NCI-H748 (cell line): ENCODE data around the gene TOM1L2.

ENCODE experiments used
- DNase-seq: peaks from one replicate; lab custom pipeline; 2025; ENCODE audit not compliant: unreplicated experiment; lab: John Stamatoyannopoulos, UW

Gene TOM1L2

DNA sequence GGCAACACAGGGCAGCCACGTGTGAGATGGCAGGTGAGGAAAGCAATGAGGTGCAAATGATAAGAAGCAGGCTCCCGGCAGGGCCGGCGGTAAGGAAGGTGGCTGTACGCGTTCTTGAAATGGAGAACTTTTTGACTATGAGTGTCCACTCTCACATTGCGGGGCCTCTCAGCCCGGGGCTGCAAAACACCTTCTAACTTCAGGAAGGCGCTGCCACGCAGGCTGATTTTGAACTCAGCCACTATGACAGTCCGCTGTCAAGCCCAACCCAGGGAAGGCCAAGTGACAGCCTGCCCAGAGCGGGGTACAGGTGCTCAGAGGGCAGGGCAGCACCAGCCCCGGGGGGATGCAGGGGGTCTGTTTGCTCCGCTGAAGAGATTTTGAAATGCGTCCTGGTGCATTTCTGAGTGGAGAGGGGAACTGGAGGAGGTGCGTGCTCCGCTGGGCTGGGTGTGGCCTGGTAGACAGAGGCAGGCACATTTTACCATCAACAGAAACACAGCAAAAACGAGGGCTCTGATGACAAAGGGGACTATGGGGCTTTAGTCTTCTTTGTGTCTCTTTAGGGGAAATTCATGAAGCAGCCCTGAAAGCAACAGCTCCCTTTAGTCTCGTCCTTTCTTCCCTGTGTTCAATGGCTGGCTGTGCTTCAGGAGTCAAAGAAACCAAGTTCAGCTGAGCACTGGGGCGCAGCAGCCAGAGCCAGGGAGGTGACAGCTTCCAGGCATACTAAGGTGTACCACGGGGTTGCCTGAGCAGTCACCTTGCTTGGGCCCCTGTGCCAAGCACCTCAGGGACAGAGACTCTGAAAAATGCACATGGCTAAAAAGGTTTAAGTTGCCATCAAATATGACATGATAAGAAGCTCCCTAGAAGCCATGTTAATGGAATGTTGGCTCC lies 120.8 kb downstream of the TOM1L2 start:
- no peak for DNase-seq

DNA sequence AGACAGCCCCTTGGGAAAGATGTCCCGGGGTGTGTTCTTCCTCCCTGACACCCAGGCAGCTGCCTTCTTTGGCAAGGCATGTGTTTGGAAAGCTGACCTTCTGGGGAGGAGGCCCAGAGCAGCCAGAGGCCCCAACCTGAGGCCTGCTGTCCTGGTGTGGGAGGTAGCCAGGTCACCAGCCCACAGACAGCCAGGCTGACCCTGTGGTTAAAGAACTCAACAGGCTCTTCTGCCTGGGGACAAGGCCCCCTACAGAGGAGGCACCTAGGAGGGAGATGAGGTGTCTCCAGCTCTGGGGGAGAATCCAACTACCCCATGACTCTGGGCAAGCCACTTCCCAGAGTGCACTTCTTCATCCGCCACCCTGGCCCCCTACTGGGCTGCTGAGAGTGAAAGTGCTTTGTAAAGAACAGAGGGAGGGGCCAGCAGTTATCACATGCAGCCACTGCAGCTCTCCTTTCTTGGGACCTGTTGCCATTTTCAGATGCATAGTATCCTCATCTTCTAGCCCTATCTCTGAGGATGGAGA lies 122.3 kb downstream of the TOM1L2 start:
- DNase-seq: peak; percentile 58

DNA sequence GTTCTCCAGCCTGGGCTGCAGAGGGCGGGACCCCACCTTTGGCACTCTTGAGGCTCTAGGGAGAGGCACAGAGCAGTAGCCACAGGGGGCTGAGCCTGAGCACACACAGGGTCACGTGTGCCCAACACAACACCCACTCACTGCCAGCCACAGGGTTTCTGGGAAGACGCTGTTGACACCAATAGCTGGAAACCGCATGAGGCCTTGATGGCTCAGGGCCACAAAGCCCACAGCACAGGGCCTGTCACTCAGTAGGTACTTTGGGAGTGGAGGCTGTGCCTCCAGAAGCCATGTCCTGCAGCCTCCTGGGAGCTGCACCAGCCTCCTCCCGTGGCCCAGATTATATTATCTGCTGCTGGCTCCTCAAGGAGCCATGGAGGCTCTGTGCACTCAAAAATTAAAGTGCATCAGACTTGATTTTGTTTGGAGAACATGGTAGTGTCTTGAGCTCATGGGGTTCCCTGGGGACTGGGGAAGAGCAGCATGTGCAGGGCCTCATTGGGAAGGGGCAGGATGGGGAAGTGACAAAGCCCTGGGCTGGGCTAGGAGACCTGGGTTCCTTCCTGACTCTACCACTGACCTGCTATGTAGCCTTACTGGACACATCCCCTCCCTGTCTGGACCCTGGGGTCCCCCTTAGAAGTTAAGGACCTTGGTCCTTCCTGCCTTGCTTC lies 122.9 kb downstream of the TOM1L2 start:
- DNase-seq: peak; percentile 68

DNA sequence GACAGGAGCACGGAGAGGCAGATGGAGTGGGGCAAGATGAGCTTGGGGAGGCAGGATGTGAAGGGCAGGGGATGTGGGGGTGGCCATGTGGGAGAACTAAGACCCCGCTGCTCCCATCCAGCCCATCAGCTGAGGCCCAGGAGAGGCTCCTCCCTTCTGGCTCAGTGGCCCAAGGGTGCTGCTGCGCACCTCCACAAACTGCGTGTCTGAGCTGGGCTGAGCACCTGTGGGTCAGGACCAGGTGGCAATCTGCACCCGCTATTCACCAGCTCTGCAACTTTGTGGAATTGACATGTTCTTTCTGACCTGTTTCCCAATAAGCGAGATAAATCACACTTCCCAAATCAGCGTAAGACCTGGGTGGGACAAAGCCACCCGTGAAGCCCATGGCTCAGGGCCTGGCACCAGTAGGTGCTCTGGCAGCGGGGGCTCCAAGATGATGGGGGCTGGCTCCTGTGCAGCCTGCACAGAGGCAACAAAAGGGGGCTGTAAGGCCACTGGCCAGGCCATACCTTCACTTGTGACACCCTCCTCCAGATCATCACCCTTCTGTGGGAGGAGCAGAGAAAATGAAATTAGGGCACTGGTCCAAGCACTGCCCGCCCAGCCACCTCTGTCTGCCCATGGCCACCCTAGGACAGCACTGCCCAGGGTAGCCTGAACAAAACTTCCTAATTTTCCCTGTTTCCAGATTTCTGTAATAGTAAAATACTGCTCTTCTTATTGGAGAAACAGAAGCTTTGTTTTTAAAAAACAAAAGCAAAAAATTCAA lies 123.7 kb downstream of the TOM1L2 start:
- DNase-seq: no peak

DNA sequence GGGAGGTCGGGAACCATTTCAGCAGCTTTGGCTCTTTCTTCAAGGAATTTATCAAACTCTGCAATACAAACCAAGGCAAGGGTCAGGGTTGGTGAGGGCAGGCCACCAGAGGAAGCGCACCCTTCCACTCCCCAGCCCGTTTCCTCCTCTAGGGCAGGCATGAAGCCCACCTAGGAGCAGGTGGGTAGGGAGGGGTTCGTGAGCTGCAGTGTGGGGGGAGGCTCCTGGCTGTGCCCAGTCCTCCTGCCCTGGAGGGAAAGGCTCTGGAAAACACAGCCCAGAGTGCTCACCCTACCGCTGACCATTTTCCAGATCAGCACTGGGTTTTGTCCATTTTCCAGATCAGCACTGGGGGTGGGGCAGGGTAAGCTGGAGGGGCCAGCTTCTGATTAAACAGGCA lies 124.5 kb downstream of the TOM1L2 start:
- DNase-seq: no peak

DNA sequence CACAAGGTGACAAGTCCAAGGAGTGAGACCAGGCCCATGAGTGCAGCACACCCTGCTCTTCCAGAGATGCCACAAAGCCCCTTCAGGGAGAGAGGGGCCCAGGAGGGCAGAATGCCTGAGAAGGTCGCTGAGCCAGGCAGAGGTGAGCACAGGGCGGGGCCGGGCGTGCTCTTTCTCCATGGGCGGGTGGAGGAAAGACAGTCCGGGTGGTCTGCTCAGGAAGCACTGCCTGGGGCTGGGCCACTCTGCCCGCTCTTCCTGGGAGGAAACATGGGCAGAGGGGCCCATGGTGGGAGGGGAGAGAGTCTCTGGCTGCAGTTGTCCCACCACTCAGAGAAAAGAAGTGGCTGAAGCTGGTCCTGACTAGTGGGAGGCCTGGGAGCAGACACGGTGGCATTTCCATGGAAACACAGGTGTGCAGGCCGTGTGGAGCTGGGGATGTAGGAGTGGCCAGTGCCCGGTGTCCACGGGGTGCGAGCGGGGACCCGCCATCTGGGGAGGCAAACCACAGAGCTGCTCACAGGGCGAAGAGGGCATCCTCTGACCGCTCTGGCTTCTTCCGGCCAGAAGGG lies 125.0 kb downstream of the TOM1L2 start:
- DNase-seq: no peak

DNA sequence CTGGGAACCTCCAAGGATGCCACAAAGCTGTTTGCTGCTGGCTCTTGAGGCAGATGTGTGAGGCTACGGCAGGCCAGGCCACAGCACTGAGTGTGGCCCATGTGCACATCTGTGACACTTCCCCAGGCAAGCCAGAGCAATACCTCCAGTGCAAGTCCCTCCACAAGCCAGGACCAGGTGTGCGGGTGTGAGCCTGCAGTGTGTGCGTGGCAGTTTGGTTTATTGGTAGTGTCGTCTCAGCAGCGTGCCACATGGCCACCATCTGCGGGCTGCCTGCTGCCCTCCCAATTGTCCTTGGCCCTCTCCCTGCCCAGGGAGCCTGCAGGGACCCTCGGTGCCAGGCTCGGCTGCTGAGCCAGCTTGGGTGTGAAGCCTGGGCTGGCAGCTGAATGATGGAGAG lies 125.6 kb downstream of the TOM1L2 start:
- no peak for DNase-seq

DNA sequence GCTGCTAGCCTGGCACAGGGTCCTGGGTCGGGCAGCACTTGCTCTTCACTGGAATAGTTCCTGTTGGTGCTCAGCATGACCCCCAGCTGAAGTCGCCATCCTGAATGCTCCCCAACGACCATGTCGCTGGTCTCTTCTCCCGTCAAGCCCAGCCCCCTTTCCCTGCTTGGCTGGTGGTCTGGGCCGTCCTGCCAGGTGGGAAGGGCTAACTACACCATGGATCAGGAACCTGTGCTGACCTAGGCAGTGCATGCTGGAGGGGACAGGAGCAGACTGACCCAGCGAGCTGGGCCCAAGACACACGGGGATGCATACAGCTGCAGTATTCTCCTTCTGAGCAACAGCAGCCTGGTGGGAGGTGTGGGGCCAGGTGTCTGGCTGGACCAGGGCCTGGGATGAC lies 126.2 kb downstream of the TOM1L2 start:
- DNase-seq: no peak

DNA sequence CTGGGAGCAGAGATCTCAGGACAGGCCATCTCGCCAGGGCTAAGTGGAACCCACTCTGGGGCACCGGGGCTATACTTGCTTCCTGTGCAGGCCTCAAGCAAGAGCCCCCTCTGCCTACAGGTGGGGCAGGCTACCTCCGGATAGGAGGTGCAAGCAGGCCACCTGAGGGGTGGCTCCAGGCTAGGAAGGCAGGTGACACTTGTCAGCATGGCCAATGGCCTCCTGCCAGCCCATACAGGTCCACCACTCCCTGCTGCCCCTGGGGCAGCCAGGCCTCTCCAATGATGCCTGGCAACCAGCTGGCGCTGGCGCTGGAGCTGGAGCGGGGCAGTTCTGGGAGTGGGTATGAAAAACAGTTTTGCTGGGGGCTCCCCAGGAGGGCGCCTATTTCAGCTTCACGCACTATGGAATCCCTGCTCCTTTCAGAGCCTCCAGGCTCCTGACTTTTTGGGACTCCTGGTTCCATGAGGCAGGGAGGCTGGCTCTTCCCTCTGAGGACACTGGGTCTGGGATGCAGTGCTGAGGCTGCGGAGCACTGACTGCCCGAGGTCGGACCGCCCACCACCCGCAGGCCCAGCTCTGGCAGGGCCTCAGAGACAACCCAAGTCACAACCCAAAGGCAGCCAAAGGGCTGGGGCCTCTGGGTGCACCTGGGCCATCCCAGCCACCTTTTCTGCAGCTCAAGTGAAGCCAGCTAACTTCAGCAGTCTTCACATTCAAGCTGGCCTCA lies 127.0 kb downstream of the TOM1L2 start:
- DNase-seq: peak; percentile 47

DNA sequence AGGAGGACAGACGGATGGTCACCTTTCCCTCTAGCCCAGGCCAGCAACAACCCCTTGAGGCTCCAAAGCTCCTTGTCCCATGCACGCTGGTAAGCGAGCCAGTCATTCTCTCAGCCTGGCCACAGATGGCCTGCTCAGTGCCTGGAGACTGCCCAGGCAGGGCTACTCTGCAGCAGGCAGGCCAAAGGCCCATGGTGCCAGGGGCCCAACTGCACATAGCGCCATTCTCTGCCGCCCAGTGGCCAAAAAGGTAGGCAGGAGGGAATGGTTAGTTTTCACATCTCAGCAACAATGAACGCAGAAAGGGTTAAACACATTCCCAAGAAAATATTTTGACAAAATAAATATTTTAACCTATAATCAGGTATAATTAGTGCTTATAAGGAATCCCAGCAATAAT lies 127.7 kb downstream of the TOM1L2 start:
- no peak for DNase-seq

DNA sequence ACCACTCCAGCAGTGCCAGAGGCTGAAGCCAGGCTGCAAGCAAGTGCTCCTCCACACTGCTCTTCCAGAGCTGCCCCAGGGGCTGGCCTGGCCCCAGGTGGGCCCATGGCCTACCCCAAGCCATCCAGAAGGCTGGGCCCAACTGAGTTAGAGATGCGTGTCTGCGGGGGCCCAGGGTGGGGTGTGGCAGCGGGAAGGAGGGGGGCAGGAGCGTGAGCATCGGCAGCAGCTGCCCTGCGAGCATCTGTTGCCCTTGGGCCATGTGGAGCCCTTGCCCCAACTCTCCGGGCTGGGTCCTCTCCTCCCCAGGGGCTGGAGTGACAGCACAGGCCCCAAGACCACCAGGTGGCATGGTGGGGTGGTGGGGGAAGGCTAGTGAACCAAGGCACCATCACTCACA lies 128.1 kb downstream of the TOM1L2 start:
- DNase-seq: no peak

DNA sequence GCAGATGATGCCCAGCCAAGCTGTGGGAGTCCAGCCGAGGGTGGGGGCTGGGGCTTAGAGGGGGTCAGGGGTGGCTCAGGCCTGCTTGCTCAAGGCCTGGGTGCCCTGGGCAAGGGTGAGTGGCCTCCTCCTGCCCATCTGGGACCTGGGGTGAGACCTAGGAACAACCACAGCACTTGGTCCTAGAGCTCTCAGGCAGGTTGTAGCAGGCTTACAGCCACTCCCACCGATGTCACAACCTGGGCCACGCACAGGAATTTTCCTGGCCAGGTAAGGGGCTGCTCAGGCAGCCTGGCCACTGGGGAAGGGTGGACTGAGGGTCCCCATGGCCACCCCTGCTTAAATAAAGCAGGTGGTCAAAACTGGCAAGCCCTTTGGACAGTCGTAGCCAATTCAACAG lies 129.1 kb downstream of the TOM1L2 start:
- DNase-seq: no peak

DNA sequence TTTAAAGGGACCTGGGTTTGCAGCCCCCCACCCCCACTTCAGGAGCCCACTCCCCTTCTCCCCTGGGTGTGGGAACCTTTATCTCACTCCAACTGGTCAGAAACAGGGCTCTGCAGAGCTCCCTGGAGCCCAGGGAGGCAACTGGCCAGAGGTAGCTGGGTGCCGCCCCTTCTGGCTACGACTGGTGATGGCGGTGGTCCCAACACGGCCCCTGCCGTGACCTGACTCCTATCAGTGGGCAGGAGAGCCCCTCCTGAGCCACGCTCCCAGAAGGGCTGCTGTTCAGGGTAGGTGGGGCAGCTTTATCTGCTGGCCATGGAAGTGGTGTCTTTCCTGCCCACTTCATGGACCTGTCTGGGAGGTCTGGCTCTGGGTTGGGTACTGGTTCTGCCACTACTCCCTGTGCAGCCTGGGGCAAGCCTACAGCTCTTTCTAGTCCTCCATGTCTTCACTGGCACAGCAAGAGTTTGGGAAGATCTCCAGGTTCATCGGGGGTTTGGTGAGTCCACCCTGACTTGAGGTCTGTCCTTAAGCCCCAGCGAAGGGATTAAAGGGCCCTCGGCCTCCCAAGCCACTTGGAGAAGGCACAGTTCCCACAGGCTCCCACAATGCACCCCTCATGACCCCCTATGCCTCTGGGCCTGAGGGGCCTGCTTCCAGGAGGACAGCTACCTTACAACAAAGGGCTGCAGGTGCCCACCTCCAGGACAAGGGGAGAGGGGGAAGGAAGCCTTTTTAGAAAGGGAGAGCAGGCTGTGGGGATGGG lies 129.9 kb downstream of the TOM1L2 start:
- DNase-seq: no peak

DNA sequence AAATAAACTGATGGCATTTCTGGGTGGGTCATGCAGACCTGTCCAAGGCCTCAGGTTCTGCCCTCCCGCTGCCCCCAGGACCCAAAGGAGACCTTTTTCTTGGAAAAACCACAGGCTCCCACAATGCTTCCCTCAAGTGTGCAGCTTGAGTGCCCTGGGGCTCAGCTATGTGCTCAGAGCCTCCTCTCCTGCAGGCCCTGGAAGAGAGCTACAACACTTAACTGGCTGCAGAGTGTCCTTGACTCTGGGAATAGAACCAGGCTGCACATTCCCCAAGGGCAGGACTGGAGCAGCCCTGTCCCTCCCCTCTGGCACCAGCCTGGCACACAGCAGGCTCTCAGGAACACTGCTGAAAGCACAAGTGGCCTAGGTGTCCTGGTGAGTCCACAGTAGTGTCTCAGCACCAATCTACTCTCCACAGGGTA lies 130.6 kb downstream of the TOM1L2 start:
- no peak for DNase-seq

DNA sequence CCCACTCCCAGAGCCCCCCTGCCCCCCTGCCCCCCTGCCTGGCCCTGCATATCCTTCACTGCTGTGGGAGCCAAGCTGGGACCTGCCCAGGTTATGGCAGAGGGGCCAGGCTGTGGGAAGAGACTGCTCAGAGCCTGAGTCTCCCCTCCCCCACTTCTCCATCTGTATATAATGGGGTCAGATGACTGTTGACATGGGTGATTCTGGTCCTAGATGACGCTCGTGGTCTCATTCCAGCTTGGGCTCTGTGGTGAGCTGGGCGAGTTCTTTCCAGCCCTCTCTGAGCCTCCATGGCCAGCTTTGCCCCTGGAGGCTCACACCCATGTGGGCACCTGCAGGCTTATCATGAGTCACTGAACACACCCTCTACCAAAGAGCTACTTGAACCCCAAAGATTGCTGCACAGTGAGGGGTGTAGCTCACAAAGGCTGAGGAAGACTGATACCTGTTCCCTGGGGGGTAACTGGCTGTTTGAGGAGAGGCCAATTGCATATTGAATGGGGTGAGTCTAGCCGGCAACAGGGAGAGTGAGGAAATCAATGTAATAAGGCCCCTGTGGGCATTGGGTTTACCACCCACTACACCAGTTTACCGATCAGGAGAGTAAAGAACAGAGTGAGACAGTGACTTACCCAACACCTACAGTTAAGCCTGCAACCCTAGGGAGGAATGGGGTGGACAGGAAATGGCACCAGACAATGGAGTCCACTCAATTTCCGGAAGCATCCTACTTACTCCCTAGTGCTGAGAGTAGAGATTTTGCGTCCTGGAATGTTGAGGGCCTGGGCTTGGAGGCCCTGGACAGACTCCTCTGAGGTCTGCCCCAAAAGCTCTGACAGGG lies 131.2 kb downstream of the TOM1L2 start:
- peak; percentile 75 for DNase-seq

DNA sequence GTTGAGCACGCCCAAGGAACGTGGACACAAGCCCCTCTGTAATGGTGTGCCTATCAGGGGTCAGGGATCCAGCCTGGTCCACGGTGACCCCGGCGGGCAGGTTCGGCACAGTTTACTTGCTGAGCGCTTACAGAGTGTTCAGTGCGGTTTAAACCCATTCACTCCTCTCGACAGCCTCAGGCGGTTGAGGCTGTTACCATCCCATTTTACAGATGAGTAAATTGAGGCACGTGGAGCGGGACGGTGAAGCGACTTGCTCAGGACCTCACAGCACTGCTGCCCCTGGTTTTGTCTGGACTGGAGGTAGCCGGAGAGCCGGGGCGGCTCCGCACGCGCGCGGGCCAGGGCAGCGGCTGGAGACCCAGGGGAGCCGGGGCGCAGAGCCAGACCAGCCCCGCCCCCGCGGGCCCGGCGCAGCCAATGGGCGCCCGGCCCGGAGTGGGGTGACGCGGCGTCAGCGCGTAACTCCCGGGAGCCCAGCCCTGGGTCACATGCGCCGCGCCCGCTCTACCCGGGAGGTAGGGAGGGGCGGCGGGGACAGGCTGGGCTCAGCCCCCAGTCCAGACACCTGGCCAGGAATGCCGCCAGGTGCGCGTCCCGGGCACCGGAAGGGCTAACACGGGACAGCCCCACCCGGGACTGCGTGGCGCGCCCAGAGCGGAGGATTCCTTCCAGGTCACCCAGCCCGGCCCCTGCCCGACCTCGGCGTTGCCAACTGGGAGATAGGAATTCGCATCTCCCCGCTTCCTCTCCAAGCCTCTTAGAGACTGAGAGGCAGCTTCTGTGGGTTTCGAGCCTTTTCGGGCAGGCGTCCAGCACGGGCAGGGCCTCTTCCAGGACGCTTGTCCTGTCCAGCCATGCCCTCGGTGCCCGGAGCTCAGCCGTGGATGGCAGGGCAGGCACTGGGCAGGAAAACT lies 132.2 kb downstream of the TOM1L2 start:
- DNase-seq: peak; percentile 98
